Fibroblast of lung (primary cell): ENCODE data around the gene MICAL2. TPM values are rescaled to one million over a fixed set of nuclear protein-coding genes. Genes with fewer than 3 reads are reported as not detected.

Source experiments
- DNase-seq, 2 donors: peaks; one replicate each; pipeline versions ENCODE4 v3.0.0 to v3.0.0-alpha.2; 2010; ENCODE audit warnings: low read depth in 2 of 2
- H2AFZ ChIP-seq: 2 replicates; pipeline ENCODE4 v1.5.1; 2012; ENCODE audit warnings: low read length, control low read depth, inconsistent platforms
- H3K27ac ChIP-seq: 2 replicates; pipeline ENCODE4 v1.5.1; 2011; ENCODE audit warnings: low read length, control low read depth; ENCODE audit not compliant: insufficient read depth
- H3K27me3 ChIP-seq: 2 replicates; pipeline ENCODE4 v1.5.1; 2011; ENCODE audit warnings: mild to moderate bottlenecking, low read length; ENCODE audit not compliant: control insufficient read depth, insufficient read depth
- H3K36me3 ChIP-seq: 2 replicates; pipeline ENCODE4 v1.5.1; 2011; ENCODE audit warnings: low read length; ENCODE audit not compliant: control insufficient read depth, insufficient read depth
- H3K4me1 ChIP-seq: 2 replicates; pipeline ENCODE4 v1.5.1; 2011; ENCODE audit warnings: low read length; ENCODE audit not compliant: control insufficient read depth, insufficient read depth; ENCODE audit errors: extremely low read depth
- H3K4me2 ChIP-seq: 2 replicates; pipeline ENCODE4 v1.5.1; 2011; ENCODE audit warnings: low read length, control low read depth; ENCODE audit not compliant: insufficient read depth; ENCODE audit errors: extremely low read depth
- H3K4me3 ChIP-seq, 4 experiments: fragments of 200-600 bp in 1 of 4; sonication (generic) in 1 of 4; replicated peaks in 1 of 4; 2 replicates each; pipeline ENCODE4 v1.5.1; 2011 to 2016; ENCODE audit warnings: low read length in 4 of 4, low read depth in 3 of 4, mild to moderate bottlenecking in 3 of 4, control low read depth in 2 of 4, inconsistent platforms in 1 of 4, mixed read lengths in 1 of 4; ENCODE audit not compliant: insufficient read depth in 1 of 4; ENCODE audit errors: control extremely low read depth in 1 of 4
- H3K79me2 ChIP-seq: 2 replicates; pipeline ENCODE4 v1.5.1; 2012; ENCODE audit warnings: mild to moderate bottlenecking, low read length, inconsistent platforms; ENCODE audit not compliant: control insufficient read depth, insufficient read depth
- H3K9ac ChIP-seq: 2 replicates; pipeline ENCODE4 v1.5.1; 2011; ENCODE audit warnings: mild to moderate bottlenecking, low read length, control low read depth; ENCODE audit not compliant: insufficient read depth
- H3K9me3 ChIP-seq: 2 replicates; pipeline ENCODE4 v1.5.1; 2012; ENCODE audit warnings: low read depth, low read length; ENCODE audit not compliant: control insufficient read depth, insufficient read depth
- H4K20me1 ChIP-seq: 2 replicates; pipeline ENCODE4 v1.5.1; 2011; ENCODE audit warnings: low read length; ENCODE audit not compliant: control insufficient read depth, insufficient read depth; ENCODE audit errors: extremely low read depth
- CTCF ChIP-seq, 2 donors: IDR thresholded peaks in 1 of 2; conservative IDR thresholded peaks in 1 of 2; 1 replicate in 1 of 2; 2 replicates in 1 of 2; pipeline ENCODE4 v1.5.1; 2011 to 2012; ENCODE audit warnings: low read length in 2 of 2, control low read depth in 1 of 2, inconsistent platforms in 1 of 2, low read depth in 1 of 2, mild to moderate bottlenecking in 1 of 2
- EZH2 ChIP-seq: IDR thresholded peaks from 2 replicates; pipeline ENCODE4 v1.5.1; 2012; ENCODE audit warnings: low read length, control low read depth, mild to moderate bottlenecking; ENCODE audit errors: missing control alignments
- polyA plus RNA-seq, 2 donors: library from polyadenylated mRNA; depleted of rRNA in 1 of 2; stranded (reverse) in 1 of 2; unstranded in 1 of 2; fragments of >200 nt; gene quantifications; 2 replicates each; pipeline ENCODE4 v1.2.1, GENCODE V29; 2011 to 2012; ENCODE audit warnings: missing spikeins in 1 of 2
- total RNA-seq: library from RNA; depleted of rRNA; stranded (reverse); fragments of >200 nt; gene quantifications from 2 replicates; pipeline ENCODE4 v1.2.1, GENCODE V29; 2014

The MICAL2 gene
- total and polyA plus RNA-seq, 2 donors (not counting 1 experiment from before 2014, with no cell fraction given) = 78.5 to 275 TPM

DNA sequence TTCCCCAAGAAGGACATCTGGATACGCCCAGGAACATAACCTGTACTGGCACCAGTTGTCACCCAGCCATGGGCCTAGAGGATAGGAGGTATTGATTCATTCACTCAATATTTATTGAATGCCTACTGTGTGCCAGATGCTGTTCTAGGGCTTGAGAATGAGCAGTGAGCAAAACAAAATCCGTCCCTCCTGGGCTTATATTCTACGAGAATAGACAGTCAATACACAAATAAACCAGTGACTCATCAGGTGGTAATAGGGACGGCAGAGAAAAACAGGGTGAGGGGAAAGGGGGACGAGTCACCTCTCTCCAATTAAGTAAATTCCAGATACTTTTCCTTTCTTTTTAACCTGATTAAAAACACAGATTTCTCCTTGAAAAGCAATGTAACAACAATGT, 103.5 kb downstream of the MICAL2 start:
- no peaks in the 10 kb centered on the region for H3K9me3 ChIP-seq
- peak in 1 of 2 donors; percentile 68 for DNase-seq
- H3K4me3 ChIP-seq = no peak overlapping the region
- H3K4me1 ChIP-seq = peaks cover 5% of the 10 kb centered on the region
- no peak overlapping the region for H3K4me2 ChIP-seq
- H2AFZ ChIP-seq = no peak overlapping the region
- H3K79me2 ChIP-seq = no peaks in the 10 kb centered on the region
- H3K27me3 ChIP-seq = no peaks in the 10 kb centered on the region
- H4K20me1 ChIP-seq = no peaks in the 10 kb centered on the region
- peaks cover 31% of the 10 kb centered on the region for H3K36me3 ChIP-seq
- TF ChIP-seq EZH2 = no peak
- TF ChIP-seq CTCF (conservative IDR thresholded peaks at IDR 0.05 in 1 of 2, IDR thresholded peaks at IDR 0.05 in 1 of 2; ENCODE audit: low read depth in 1 of 2, low read length in 2 of 2) = no peak
- H3K27ac ChIP-seq = no peak overlapping the region
- no peak overlapping the region for H3K9ac ChIP-seq

DNA sequence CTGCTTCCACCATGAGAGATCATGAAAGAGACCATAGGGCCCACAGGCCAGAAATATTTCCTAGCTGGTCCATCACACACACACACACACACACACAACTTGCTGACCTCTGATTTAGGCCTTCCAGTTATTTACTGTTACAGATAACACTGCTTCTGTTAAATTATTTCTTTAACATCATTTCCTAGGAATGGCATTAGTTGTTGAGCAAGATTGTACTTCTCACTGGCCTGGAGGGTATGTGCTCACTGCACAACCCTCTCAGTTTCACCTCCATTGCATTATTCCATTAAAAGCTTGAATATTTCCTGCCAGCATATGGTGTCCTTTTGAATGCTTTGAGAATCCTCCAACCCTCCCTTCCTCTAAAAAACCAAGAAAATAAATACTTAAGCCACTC, 104.4 kb downstream of the MICAL2 start:
- H3K9me3 ChIP-seq = no peaks in the 10 kb centered on the region
- peaks cover 5% of the 10 kb centered on the region for H3K4me1 ChIP-seq
- H3K4me3 ChIP-seq = no peak overlapping the region
- peak in 1 of 2 donors; percentile 60 for DNase-seq
- TF ChIP-seq EZH2 (no peak), CTCF (conservative IDR thresholded peaks at IDR 0.05 in 1 of 2, IDR thresholded peaks at IDR 0.05 in 1 of 2; ENCODE audit: low read depth in 1 of 2, low read length in 2 of 2) (no peak)
- H3K79me2 ChIP-seq = no peaks in the 10 kb centered on the region
- no peak overlapping the region for H3K27ac ChIP-seq
- H2AFZ ChIP-seq = no peak overlapping the region
- no peak overlapping the region for H3K4me2 ChIP-seq
- H4K20me1 ChIP-seq = no peaks in the 10 kb centered on the region
- peaks cover 24% of the 10 kb centered on the region for H3K36me3 ChIP-seq
- H3K27me3 ChIP-seq = no peaks in the 10 kb centered on the region
- no peak overlapping the region for H3K9ac ChIP-seq

DNA sequence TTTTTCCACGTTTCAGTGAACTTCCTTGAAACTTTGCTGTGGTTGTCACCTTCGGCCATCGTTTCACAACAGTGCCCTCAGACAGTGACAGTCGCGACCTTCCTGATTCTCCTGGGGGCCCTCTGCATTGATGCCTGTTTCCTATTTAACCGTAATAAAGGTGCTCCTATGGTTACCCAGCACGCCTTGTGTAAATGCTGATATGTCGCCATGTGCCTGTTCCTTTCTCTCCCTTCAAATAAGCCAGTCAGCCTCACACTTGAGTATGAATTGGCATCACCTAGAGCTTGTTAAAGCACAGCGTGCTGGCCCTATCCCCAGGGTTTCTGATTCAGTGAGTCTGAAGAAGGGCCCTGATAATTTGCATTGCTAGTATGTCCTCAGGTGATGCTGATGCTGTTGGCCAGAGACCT, 104.8 kb downstream of the MICAL2 start:
- Histone ChIP-seq H3K4me1 (peaks cover 6% of the 10 kb centered on the region), H3K36me3 (peaks cover 24% of the 10 kb centered on the region), H3K4me2 (no peak overlapping the region), H2AFZ (no peak overlapping the region), H3K9me3 (no peaks in the 10 kb centered on the region), H3K79me2 (no peaks in the 10 kb centered on the region), H4K20me1 (no peaks in the 10 kb centered on the region), H3K27me3 (no peaks in the 10 kb centered on the region), H3K4me3 (no peak overlapping the region), H3K27ac (no peak overlapping the region), H3K9ac (no peak overlapping the region)
- no peak for DNase-seq
- TF ChIP-seq EZH2 = no peak
- TF ChIP-seq CTCF (conservative IDR thresholded peaks at IDR 0.05 in 1 of 2, IDR thresholded peaks at IDR 0.05 in 1 of 2; ENCODE audit: low read depth in 1 of 2, low read length in 2 of 2) = no peak
